Suppressor macrophage (primary cell): ENCODE data around the gene PRKN.

ENCODE experiments used
- DNase-seq, 4 experiments: peaks; one replicate each; pipeline ENCODE4 v3.0.0-alpha.2; 2020 to 2022

The PRKN gene

GRCh38 chr6:161750686-161751085 is 976.9 kb downstream of the PRKN start:
- no peak for DNase-seq

DNA sequence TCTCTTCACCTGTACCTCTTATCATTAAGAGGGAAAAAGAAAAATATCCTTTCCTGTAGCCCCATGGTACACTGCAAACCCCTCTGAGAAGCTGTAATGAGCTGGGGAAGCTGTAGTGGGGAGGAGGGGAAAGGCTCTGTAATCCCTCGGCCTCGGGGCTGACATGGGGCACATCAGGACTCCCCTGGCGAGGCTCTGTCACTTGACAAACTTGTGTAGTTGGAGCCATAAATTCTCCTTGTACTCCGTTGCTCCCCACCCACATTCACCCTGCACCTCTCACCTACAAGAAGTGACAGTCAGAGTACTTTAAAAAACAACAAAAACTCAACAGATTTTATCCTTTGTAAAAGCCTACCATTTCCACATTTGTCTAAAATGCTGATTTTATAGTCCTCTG is 978.0 kb downstream of the PRKN start:
- DNase-seq: no peak

DNA sequence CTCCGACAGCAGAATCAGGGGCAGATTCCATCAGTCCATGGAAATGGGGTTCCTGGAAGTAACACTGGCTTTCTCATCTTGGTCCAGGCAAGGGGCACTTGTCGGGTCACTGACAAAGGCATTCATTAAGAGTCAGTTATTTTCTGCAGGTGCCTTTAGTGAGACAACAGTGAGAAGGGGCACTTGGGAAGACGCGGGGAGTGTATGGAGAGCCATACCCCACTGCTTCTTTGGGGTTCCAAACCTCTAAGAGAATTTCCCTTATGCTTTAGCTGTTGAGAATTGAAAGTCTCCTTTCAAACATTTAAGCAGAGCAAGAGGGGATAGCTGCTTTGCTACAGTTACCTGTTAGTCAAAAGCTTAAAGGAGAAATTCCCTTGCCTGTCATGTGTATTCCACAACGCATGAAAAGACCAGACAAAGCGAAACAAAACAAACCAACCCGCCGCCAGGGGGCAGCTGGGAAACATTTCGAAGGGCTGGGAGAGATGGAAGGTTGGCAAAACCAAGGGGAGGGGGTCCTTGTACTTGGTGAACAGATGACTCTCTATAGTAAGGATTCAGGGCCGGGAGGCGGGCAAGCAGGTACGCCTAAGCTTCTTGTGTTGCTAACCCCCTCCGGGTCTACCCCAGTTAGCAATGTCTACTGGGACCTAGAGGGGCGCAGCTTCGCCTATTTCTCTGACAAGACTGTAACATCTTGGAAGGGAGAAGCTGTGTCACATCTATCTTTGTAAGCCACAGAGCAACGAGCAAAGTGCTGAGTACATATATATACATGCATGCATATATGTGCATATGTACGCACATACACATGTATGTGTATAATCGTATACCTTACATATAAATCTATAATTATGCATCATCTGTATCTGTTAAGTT is 978.8 kb downstream of the PRKN start:
- DNase-seq: peak; percentile 40 to 72 (median 50)

GRCh38 chr6:161747506-161747905 is 980.1 kb downstream of the PRKN start:
- DNase-seq: no peak

- no peak for DNase-seq
Measured at GRCh38 chr6:161745594-161746141, 981.9 kb downstream of the PRKN start.

DNA sequence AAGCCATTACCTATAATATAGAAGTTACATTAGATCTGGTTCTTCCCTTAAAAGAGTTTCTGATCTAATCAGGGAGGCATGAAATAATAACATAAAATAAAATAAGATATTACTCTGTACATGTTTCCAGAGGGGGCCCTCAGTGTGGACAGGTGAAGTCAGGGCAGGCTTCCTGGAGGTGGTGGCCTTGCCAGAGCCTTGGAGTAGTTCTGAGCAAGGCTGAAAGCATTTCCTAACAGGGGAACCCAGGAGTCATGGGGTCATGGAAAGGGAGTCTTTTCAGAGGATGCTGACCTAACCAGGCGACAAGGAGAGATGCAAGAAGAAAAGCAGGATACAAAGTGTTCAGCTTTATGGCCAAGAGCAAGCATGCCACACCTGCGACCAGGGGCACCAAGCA is 982.4 kb downstream of the PRKN start:
- no peak for DNase-seq

- no peak for DNase-seq
Measured at GRCh38 chr6:161744211-161745067, 983.1 kb downstream of the PRKN start.

DNA sequence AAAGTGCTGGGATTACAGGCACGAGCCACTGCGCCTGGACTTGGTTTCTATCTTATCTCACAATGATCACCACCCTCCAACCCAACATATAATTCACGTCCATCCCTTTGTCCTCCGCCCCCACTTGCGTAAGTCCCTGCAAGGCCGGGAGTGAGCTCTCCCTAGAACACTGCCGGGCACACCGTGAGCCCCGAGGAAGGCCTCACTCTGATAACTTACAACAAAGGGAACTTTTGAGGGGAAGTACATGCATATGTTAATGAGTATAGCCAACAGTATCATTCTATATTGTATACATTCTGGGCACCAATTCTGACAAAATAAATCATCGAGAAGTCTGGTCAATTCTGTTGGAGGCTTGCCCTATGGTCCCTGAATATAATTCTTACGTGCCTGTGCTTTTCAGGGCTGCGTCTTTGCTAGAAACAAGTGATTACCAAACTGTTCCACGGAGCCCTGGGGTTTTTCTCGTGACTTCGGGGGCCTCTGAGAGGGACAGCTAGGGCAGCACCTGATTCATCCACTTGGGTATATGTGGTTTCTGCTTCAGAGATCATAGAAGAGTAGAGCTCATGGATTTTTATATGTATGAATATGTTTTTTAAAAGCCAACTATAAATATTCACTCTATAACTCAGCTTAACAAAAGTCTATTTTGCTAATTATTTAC is 983.9 kb downstream of the PRKN start:
- no peak for DNase-seq

DNA sequence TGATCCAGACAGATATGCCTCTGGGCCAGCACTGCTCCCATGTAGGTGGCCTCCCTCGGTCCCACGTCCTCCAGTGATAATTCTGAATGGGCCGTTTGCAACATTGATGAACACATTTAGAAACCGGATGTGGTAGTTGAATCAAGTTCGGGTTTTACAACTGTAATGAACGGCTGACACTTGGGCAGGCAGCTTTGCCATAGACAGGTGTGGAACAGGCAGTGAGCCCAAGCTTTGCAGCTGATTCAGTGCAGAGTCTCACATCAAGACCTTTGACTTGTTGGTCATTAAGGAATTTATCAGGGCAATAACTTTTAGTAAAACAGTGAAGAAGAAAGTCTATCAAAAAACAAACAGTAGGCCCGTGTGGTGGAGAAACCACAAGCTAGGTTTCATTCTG is 987.1 kb downstream of the PRKN start:
- no peak for DNase-seq

DNA sequence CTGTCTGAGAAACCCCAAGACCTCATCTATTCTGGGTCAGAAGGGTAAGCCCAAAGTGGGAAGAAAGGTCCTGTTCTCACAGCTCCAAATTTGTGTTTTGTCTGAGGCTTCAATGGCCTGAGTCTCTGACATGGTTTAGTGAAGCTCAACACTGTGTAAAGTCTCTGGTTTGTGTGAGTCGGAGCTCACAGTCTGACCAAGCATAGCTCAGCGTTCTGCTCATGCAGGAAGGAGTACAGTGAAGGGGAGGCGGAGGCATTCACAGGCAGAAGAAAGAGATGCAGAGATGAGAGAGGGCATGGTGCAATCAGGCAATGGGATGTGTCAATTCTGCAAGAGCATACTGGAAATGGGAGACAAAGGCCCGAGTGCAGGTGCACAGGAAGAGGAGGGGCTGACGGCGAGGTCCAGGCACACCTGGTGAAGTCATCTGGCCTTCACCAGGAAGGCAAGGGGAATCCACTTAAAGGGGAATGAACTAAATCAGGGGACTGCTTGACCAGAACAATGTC is 990.7 kb downstream of the PRKN start:
- DNase-seq: no peak

GRCh38 chr6:161736326-161736725 is 991.2 kb downstream of the PRKN start:
- DNase-seq: no peak

- no peak for DNase-seq
Measured at GRCh38 chr6:161732594-161732993, 995.0 kb downstream of the PRKN start.

DNA sequence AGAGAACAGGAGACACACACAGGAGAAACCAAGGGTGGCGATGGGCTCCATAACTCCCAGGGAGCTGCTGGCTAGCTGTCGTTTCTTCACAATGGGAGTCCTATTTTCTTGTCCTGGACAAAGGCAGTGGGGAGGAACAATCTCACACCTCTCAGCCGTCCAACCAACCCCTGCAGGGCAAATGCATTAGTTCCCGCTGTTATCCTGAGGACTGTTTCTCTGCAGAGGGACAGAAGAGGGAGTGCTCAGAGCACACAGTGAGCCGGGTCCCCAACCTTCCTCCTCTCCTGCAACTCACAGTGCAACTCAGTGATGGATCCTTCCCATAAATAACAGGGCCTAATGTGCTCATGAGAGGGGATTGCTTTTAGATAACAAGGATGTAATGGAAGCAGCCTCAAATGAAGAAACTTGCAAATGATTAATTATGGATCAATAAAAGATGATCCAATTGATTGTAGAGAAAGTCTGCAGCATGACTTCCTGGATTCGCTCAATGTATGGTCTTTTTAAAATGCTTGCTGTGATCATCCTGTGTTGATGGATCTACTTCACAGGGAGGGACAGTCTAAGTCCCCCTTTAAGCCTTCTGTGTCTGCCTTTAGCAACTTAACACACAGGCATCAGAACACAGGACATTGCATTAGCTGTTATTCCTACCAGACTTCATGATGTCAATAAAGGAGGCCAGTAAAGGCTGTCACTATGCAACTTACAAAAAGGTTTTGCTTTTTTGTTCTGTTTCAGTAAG is 1000.3 kb downstream of the PRKN start:
- DNase-seq: no peak

DNA sequence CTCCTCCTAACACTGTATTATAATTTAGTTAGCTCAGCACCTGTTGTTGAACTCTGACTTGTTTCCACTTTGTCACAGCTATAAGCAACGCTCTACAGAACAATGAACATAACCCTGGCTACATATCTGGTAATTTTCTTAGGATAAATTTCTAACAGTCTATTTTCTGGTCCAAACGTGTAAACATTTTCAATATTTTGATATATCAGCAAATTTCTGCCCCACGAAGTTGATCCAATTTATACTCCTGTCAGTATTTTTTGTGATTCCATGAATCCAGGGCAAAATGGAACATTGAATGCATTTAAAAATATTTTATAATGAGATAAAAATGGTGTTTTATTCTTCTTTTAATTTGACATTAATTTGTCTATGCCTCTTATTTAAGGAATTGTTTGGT is 1005.2 kb downstream of the PRKN start:
- no peak for DNase-seq

DNA sequence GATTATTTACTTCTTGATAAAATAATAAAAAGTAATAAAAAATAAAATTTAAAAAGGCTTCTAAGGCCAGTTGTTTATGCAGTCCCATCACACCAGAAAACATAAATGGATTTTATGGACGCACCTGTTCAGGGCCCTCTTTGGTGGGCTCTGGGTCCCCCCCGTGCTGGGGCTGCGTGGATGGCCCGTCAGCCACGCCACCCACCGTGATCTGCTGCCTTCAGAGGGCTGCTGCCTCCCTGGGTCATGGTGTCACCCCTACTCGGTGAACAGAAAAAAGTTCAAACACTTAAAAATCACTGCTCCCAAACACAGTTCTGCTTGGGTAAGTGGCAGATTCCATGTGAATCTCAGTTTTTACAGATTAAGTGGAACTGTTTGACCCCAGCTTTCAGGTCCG is 1006.1 kb downstream of the PRKN start:
- no peak for DNase-seq

DNA sequence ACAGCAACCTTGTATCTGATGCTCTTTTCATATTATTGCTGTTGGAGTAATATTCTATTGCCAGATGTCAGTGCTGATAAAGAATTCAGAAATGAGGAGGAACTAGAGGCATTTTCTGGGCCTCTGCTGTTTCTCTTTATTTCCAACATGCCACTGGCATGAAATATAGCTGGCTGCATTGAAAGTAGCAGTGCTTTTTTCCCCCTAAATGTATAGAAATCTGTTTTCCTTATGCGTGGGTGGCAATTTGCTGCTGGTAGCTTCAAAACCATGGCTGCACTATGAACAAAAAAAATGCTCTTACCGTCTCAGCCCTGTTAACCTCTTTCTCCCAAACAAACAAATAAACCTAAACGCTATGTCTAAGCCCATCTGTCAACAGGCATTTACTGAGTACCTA is 1011.4 kb downstream of the PRKN start:
- DNase-seq: no peak

GRCh38 chr6:161711938-161712337 is 1015.6 kb downstream of the PRKN start:
- no peak for DNase-seq

DNA sequence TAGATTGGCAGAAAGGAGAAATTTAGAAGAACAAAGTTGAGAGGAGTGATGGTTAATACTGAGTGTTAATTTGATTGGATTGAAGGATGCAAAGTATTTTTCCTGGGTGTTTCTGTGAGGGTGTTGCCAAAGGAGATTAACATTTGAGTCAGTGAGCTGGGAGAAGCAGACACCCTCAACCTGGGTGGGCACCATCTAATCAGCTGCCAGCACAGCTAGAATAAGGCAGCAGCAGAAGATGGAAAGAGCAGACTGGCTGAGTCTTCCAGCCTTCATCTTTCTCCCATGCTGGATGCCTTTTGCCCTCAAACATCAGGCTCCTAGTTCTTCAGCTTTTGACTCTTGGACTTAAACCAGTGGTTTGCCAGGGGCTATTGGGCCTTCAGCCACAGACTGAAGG is 1016.1 kb downstream of the PRKN start:
- no peak for DNase-seq

DNA sequence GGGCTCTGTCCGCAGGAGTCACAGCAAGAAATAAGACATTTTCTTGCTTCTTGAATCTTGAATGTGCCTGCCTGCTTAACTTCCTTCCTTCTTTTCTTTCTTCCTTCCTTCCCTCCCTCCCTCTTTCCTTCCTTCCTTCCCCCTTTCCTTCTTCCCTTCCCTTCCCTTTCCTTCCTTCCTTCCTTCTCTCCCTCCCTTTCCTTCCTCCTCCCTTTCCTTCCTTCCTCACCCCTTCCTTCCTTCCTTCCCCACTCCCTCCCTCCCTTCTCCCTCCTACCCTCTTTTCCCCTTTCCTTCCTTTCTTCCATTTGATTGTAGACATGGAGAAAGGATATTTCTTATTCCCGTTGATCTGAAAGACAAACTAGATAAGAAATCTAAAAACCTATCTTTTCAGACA is 1016.9 kb downstream of the PRKN start:
- DNase-seq: no peak

GRCh38 chr6:161701056-161701455 is 1026.5 kb downstream of the PRKN start:
- no peak for DNase-seq

- DNase-seq: no peak
Measured at GRCh38 chr6:161696801-161697200, 1030.8 kb downstream of the PRKN start.

- DNase-seq: peak in 3 of 4 experiments; percentile 3 to 14 (median 5)
Measured at GRCh38 chr6:161694995-161695394, 1032.6 kb downstream of the PRKN start.
